ENCODE data around the gene GPR34.
A peak's percentile ranks its signal among the peaks of the same experiment; 100 is the strongest.
"Not testable (repeated sequence)": the region's sequence is repeated elsewhere in the genome, so short reads cannot be mapped to it uniquely, and the experiment has no call there.

Gene GPR34

DNA sequence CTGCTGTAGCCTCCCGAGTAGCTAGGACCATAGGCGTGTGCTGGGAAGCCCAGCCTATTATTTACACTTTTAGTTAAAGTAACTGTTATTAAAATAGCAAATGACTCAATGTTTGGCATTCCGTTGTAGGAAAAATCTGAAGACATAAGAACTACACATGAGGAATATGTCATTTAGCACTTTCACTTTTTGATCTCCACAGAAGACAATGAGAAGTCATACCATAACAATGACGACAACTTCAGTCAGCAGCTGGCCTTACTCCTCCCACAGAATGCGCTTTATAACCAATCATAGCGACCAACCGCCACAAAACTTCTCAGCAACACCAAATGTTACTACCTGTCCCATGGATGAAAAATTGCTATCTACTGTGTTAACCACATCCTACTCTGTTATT, 6.7 kb downstream of the GPR34 start:
- DNase-seq = no peak

GRCh38 chrX:41703574-41704029, 14.8 kb downstream of the GPR34 start:
- no peak for DNase-seq

DNA sequence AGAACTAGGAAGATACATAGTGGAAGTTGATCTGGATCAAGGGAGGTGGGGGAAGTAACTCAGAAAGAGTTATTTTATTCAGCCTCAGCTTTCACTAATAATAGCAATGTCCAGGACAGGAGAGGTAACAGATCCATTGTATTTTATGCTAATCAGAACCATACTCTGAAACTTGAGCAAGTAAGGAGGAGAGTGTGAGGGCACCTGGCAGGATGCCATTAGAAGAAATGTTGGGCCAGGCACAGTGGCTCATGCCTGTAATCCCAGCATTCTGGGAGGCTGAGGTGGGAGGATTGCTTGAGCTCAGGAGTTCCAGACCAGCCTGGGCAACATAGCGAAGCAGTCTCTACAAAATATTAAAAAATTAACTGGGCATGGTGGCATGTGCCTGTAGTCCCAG, 16.3 kb downstream of the GPR34 start:
- no peak for DNase-seq

DNA sequence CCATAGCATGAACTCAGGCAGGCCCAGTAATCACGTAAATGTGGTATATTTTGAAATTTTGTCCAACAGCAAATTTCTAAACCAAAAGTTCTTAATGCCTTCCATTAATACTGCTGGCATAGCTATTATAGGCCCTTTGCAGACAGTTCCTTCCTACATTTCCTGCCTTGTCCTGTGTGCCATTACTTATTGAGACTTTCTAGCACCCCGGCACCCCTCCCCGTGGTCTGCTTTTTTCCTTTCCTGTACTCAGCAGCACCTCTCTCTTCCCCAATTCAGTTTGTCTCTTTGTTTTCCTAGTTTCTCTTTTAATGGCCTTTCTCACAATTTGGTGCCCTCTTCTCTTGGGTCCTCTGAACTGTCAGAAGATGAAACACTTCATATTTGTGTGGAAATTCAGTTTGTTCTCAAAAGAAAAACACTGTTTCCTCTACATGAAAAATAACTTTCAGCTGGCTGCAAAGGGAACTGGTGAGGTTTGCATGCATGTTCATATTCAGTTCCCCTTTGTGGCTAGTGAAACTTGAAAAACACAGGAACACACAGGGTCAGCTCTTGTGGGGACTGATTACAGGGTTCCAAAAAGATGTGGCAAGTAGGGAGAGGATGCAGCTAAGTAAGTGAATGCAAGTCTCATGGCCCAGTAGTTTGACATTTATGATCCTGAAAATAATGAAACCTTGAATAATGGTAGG, 17.1 kb downstream of the GPR34 start:
- DNase-seq = no peak

DNA sequence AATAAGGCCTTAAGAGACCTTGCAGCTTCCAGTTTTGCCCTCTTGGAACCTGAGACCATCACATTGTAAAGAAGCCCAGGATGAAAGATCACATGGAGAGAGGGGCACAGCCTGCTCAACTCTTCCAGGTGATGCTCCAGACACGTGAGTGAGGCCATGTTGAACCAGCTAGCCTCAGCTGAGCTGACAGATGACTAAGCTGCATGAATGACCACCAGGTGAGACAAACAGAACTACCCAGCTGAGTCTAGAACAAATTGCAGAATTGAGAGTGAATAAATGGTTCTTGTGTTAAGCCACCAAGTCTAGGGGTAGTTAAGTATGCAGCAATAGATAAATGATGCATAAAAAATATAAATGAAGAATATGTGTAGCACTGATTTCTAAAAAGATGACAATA, 18.4 kb downstream of the GPR34 start:
- no peak for DNase-seq

DNA sequence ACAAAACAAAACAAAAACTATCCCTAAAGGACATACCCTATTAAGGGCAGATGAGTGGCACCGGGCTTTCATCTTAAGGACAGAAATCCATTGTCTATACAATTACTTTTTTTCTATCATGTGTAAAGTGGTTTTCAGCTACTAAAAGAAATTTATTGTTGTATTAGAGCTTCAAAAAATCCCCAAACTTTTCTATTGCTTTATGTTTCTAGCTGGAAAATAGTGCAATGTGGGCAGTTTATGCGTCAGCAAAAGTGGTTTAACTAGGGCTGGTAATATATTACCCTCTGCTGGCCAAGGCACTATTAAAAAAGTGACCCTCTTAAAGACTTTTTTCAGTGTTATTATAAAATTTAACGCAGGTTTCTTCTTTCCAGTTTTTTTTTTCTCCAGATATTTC, 19.7 kb downstream of the GPR34 start:
- DNase-seq = no peak

DNA sequence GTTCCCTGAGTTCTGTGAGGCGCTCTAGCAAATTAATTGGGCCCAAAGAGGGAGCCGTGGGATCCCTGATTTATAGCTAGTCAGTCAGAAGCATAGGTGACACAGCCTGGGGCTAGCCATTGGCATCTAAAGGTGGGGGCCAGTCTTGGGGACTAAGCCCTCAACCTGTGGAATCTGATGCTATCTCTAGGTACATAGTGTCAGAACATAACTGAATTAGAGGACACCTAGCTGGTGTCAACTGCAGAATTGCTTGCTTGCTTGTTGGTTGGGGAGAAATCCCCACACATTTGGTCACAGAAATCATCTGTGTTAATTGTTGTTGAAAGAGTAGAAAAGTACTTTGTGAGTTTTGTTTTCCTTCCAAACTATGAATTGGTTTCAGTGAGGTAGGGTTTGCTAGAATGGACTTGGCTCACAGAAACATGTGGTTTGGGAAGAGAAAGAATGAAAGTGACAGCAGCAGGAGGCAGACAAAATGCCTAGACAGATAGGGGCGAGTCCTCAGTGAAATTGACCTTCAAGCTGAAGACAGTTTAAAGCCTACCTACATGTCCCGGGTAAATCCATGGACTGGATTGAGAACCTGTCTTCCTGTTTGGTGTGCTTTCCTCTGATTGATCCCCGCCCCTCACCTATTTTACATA, 22.4 kb downstream of the GPR34 start:
- no peak for DNase-seq

- DNase-seq = no peak
These were observed 27.4 kb downstream of the GPR34 start for GRCh38 chrX:41716222-41716621.

- DNase-seq = no peak
These were observed 28.1 kb downstream of the GPR34 start for GRCh38 chrX:41716767-41717473.

- DNase-seq = no peak
These were observed 29.9 kb downstream of the GPR34 start for GRCh38 chrX:41718481-41719235.

DNA sequence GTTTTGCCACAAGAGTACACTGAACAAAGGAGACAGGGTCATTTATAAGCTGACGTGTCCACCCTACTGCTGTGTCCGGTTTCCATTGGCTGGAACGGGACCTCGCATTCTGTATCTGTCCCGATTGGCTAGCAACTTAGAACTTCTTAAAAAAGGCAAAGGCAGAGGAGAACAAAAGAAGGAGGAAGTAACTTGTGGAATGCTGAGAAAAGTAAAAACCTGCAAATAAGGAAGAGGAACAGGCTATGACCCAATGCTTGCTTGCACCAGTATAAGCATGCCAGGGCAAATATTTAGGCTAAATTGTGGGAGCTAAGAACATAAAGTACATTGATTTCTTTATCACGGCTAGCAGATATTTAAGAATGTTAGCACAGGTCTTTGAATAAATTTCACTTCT, 30.8 kb downstream of the GPR34 start:
- DNase-seq = not testable (repeated sequence)

GRCh38 chrX:41720125-41720779, 31.5 kb downstream of the GPR34 start:
- DNase-seq = no peak

DNA sequence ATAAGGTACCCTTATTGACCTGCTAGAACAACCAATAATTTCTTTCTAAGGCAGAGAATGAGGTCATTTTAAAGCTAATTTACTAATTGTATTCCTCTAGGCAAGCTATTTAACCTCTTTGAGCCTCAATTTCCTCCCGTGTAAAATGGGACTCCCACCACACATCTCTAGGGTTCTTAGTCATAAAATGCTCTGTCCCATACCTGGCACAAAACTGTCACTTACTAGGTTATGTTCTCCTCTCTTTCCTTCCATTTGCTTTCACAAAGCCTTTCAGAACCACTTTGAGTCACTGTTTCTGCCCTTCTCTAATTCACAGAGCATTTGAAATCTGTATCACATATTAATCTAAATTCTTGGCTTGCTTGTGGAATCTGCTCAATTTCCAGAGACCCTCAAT, 32.8 kb downstream of the GPR34 start:
- no peak for DNase-seq

GRCh38 chrX:41722214-41722613, 33.4 kb downstream of the GPR34 start:
- no peak for DNase-seq

GRCh38 chrX:41722816-41723618, 34.2 kb downstream of the GPR34 start:
- peak; percentile 4 for DNase-seq

GRCh38 chrX:41723826-41724225, 35.1 kb downstream of the GPR34 start, which contains the start of gene GPR82:
GPR82 (plus strand) TSS chrX:41724181; CDS start chrX:41727027, 2,846 bp downstream.
- no peak for DNase-seq

- DNase-seq = no peak
These were observed 39.4 kb downstream of the GPR34 start for GRCh38 chrX:41728125-41728524.

DNA sequence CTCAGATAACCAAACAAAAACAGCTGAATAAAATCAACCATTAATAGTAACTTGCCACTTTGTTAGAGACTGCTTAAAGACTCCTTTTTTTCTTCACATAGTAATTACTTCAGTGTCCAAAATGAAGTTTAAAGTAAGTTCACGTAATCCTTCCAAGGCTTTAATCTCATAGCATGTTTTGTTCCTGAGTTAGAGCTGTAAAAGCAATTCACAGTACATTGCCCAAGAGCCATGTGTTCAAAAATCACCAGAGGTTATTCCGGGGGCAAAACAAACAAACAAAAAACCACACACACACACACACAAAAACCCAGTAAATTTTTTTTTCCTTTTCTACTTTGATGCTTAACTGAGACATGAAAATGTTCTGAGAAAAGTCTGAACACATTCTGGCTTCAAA, 41.3 kb downstream of the GPR34 start:
- no peak for DNase-seq

- no peak for DNase-seq
These were observed 43.5 kb downstream of the GPR34 start for GRCh38 chrX:41732260-41732659.

GRCh38 chrX:41733939-41734338, 45.2 kb downstream of the GPR34 start:
- no peak for DNase-seq

DNA sequence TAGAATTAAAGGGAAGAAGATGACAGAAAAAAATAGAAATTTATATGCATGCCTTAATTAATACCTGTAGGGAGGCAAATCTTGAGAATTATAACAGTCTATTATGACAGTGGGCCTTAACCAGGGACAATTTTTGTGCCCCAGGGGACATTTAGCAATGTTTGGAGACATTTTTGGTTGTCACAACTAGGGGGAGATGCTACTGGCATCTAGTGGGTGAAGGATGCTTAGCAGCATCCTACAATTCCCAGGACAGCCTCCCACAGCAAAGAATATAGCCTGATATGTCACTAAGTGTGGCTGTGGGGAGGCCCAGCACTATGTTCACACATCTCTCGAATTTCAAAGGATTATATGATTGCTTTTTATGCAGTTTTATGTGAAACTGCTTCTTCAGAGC, 45.8 kb downstream of the GPR34 start:
- peak; percentile 37 for DNase-seq

- DNase-seq = no peak
These were observed 48.3 kb downstream of the GPR34 start for GRCh38 chrX:41737065-41737464.
